Left ventricle myocardium superior (tissue), 1 donor: Measurements from ENCODE around the gene ANAPC16. TPM values are rescaled to one million over a fixed set of nuclear protein-coding genes. Genes with fewer than 3 reads are reported as not detected.

Experiments
- ATAC-seq: fragments of 200-7000 bp; cut with Tn5 transposase; one replicate; pipeline ENCODE4 v1.9.1; 2020; ENCODE audit warnings: mild to moderate bottlenecking, moderate library complexity
- DNase-seq: peaks from one replicate; pipeline ENCODE4 v3.0.0-alpha.2; 2020
- intact Hi-C: fragments of 100-400 bp; cut with micrococcal nuclease; formaldehyde crosslinking; loops from one replicate; pipeline ENCODE4 v1.11.0; 2022
- long read RNA-seq: library from polyadenylated mRNA; unstranded; transcript quantifications from one replicate; pipeline ENCODE4 v2.0.0, GENCODE V29; 2021
- total RNA-seq: library from RNA; stranded (reverse); fragmentation: NEBNext Ultra II Directional; extraction: Animal tissue kit (Norgen Biotek cat#: 25700); gene quantifications from one replicate; pipeline ENCODE4 v1.2.1, GENCODE V29; 2021
- donor health status: DM: no; HTN: yes; CAD: no; lungs with severe emphysema.

The ANAPC16 gene
- total RNA-seq = 260 TPM
- long read RNA-seq, transcript ANAPC16-205 (5 exons, 3,567 nt) = minor isoform, 105 of 505 reads
- long read RNA-seq, transcript ANAPC16-201 (4 exons, 3,195 nt) = major isoform, 114 of 505 reads
- long read RNA-seq, transcript ANAPC16-203 (3 exons, 734 nt) = minor isoform, 10 of 505 reads
- long read RNA-seq, partial matches to known transcripts = 83 of 505 reads
- long read RNA-seq, other reads (novel, unspliced or antisense) = 191 of 505 reads

DNA sequence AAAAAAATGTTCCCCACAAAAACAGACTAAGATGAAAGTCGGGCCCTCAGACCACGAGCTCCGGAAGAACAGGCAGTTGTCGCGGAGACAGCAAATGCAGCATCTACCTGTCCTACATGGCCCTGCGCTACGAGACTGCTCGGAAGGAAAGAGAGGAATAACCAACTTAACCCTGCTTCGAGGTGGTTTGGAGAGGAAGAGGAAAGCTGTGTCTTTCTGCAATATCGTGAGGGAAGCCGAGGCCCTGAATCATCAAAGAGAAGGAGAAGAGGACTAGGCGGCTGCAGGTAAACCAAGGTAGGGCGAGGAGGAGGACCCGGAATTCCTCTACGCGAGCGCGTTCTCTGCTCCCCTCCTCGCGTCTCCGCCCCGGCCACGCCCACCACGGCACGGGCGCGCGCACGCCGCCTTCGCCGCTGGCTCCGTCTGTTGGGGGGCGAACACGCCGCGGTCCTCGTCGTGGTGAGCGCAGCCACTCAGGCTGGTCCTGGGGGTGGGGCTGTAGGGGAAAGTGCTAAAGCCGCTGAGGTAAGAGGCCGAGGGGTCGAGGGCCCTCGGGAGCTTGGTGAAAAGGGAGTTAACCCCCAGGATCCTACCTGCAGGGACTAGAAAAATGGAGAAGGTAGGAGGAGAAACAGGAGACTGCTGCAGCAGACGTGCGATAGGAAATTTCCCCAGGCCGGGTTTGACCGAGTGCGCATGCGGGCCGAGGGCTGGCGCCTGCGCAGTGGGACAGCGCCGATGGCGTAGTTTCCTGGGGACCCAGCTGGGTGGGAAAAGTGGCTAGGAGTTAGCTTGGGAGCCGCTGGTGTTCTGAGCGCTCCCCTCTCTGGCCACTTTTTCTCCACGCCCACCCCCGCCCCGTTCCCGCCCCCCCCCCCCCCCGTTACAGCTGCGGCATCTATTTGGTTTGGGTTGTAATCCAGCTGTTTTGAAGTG, at the start of gene ANAPC16, which contains the start of gene ASCC1:
Gene ANAPC16, plus strand, starts transcription at position 402 of the 939 bp plus-strand sequence. CDS start 7,903 bp downstream, outside the sequence.
Gene ASCC1, minus strand, starts transcription at position 666 of the 939 bp plus-strand sequence. CDS start 2,978 bp downstream, outside the sequence.
- ATAC-seq (peak; percentile 97), DNase-seq (peak; percentile 95)
- intact Hi-C loops = loop anchor here (10.0 kb wide), 1 partner anchor 119 kb away; no protein-coding TSS in a partner anchor

DNA sequence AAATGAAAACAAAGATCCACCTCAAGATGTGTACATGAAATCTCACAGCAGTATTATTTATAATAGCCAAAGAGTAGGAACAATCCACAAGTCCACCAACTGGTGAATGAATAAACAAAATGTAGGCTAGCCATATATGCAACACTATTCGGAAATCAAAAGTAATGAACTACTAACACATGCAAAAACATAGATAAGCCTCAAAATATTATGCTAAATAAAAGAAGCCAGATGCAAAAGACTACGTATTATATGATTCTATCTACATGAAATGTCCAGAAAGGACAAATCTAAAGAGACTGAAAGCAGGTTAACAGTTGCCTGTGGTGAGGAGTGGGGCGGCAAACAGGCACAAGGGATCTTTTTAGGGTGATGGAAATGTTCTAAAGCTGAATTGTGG, 48.7 kb upstream of the ANAPC16 start:
- DNase-seq = no peak
- no peak for ATAC-seq

DNA sequence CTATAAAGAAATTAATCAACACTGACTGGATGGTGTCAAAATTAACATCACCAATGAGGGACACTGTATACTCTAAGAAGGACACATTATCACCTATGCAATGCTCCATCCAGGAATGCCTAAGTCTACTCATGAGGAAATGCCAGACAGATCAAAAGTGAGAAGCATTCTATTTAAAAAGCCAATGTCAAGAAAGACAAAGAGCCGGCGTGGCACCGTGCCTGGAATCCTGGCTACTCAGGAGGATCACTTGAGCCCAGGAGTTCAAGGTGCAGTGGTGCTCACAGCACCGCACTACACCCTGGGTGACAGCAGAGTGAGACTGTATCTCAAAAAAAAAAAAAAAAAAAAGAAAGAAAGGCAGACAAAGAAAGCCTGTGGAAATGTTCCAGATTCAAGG, 45.5 kb upstream of the ANAPC16 start:
- intact Hi-C loops = no loop called here
- peak; percentile 32 for ATAC-seq
- no peak for DNase-seq

More for the DNA sequence above, 48.7 kb upstream of the ANAPC16 start:
- intact Hi-C loops = no loop called here

DNA sequence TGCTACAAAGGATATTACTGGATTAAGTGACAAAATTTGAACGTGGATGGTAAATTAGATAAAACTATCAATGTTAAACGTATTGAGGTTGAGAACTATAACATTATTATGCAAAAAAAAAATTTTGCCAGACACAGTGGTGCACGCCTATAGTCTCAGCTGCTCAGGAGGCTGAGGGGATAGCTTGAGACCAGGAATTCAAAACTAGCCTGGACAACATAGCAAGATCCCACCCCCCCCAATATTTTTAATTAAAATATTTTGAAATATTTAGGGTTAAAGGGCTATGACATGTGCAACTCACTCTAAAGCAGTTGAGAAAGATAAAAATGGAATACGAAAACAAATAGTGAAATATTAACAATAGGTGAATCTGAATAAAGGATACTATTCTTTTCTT, 45.1 kb upstream of the ANAPC16 start:
- no peak for ATAC-seq
- no peak for DNase-seq
- intact Hi-C loops = no loop called here

DNA sequence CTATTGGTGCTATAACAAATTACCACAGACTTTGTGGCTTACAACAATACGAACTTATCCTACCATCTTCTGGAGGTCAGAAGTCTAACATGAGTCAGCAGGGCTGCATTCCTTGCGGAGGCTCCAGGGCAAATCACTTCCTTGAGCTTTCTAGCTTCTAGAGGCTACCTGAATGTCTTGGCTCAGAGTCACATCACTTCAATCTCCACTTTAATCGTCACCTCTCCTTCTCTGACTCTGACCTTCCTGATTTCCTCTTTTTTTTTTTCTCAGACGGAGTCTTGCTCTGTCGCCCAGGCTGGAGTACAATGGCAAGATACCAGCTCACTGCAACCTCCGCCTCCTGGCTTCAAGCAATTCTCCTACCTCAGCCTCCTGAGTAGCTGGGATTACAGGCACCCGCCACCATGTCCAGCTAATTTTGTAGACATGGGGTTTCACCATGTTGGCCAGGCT, 44.6 kb upstream of the ANAPC16 start:
- intact Hi-C loops = no loop called here

DNA sequence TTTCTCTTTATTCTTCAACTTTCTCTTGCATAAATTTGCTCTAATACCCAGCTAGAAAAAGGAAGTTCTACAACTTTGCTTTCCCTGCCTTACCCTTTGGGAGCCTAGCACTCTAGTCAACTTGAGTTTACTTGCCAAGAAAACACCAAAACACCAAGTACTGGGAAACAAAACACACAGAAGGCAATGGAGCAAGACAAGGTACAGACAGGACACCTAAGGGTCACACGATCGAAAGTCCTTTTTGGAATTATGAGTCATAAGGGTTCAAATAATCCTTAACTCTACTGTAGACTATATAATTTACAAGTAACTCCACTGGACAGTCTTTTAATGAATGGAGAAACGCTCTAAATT, 42.6 kb upstream of the ANAPC16 start:
- ATAC-seq = peak; percentile 11
- DNase-seq = no peak
- intact Hi-C loops = no loop called here

More for the DNA sequence above, 44.6 kb upstream of the ANAPC16 start:
- ATAC-seq (no peak), DNase-seq (no peak)

DNA sequence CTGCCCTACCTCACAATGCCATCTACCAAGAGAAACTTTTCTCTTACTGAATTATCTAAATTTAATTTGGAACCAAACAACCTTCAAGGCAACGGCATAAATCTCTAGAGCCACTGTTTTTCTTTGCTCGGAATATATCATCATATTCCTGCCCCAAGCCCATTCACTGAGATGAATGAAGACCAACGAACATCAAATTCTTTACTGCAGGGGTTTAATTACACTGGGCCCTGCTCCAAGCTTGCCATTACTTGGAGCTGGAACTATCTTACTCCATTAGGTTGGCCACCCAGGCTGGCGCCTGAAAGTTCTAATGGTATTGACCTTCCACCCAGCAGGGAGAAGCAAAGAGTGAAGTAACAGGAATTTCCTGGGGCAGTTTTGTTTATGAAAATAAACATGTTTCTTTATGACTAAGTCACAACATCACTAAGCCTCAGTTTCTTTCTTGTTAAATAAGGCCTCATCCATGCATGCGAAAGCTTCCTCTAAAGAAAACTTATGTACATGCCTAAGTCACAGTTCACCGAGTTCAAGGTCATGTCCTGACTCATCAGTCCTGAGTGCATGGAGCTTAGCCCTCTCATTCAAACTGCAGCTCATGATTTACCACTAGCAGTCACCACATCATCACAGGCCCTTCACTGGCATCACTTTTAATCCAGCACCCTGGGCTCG, 42.1 kb upstream of the ANAPC16 start:
- DNase-seq (no peak), ATAC-seq (no peak)
- intact Hi-C loops = no loop called here

DNA sequence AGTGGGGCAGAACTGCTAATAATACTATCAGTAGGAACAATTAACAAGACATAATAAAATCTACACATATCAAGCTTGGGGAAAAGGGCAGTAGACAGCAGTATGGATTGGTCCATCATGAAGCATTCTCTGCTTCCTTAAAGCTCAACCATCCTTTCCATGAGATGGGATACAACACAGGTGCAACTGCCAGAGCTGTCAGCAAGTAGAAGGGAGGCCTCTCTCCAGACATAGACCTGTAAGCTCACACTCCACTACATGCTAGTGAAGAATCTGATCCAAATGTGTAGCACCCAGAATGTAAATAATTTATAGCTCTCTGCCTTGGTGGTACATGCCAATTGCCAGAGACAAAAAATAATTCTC, 41.5 kb upstream of the ANAPC16 start:
- intact Hi-C loops = no loop called here
- no peak for DNase-seq
- ATAC-seq = no peak

DNA sequence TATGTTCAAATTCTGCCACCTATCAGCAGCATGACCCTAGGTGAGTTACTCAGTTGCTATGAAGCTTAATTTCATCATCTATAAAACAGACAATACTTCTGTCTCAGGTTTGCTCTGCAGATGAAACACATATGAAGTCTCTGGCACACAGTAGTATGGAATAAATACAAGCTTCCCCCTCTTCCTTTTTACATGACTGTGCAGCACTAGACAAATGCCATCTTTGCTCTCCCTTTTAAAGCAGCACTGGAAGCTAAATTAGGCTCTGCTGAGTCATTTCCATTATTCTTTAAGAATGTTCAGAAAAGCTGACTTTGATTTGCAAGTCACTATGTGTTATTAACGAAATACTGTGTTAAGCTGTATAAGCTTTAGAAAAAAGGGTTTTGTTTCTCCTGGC, 40.7 kb upstream of the ANAPC16 start:
- intact Hi-C loops = no loop called here
- ATAC-seq (no peak), DNase-seq (no peak)

DNA sequence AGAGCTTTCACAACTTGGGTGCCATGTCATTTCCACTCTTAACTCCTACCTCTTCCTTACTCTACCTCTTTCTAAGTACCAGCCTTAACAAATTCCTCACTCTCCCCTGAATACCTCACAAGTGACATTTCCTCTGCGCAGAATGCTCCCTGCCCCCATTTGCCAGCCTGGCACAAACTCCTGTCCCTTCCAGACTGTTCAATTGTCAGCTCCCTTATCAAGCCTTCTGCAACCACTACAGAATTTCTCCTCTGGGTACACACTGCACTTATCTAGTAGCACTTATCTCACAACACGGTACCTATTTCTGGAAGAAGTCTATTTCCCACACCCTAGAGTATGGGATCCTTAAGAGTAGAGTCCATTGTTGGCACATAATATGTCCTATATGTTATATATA, 39.1 kb upstream of the ANAPC16 start:
- intact Hi-C loops = no loop called here
- ATAC-seq = peak; percentile 93
- DNase-seq = peak; percentile 61

DNA sequence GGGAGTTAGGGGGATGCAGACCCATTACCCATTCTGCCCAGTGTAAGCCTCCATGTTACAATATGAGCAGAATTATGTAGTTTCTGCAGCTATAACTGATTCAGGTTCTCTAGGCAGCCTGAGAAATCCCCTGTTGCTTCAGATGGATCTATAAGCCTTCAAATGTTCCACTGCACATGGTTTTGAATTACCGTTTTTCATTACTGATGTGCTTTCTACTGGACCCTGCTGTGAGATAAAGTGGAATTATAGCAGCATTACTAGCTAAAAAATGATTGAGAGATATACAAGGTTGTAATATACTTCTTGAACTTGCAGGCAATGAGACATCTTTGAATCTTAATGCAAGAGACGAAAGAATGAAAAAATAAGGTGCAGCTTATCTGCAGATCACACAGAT, 38.4 kb upstream of the ANAPC16 start:
- DNase-seq (no peak), ATAC-seq (no peak)
- intact Hi-C loops = no loop called here

DNA sequence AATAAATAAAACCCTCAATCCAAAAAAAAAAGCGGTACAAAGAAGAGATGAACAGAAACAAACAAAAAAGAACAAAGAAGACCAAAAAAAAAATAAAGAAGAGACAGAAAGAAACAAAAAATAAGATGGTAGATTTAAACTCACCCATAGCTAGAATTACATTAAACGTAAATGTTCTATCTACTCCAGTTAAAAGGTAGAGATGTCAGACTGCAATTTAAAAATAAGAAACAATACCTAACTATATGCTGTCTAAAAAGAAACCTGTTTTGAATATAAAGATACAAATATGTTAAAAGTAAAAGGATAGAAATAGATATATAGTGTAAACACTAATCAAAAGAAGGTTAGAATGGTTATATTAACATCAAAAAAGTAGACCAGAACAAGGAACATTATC, 31.7 kb upstream of the ANAPC16 start:
- no peak for DNase-seq
- intact Hi-C loops = no loop called here
- no peak for ATAC-seq

DNA sequence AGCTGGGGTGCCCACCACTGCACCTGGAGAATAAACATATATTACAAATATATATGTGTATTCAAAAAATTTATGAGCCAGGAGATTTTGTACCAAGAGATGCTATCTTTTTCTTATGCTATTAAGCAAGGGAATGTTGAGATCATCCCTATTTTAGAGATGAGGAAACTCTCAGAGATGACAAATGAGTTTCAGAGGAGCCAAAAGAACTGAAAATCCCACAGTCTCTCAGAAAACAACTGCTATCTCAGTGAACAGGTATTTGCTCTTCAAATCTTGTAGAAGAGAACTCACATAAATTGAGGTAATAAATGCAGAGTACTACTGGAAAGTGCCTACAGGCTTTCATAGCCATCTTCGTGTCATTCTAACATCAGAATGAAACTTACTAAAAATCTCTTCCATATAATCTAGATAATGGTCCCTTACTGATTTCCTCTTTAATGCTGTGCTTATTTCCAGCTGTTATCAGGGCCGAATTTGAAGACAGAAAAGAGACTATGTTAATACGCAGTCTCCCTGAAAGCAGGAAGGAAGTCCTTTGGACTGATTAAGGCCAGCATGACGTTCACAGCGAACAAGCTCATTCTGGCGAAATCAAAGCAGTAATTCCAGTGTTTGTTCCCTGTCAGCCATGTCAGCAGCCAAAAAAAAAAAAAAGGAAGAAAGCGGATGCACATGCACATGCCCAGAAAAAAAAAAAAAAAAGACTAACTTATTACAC, 29.4 kb upstream of the ANAPC16 start:
- no peak for DNase-seq
- intact Hi-C loops = no loop called here
- peak; percentile 94 for ATAC-seq

DNA sequence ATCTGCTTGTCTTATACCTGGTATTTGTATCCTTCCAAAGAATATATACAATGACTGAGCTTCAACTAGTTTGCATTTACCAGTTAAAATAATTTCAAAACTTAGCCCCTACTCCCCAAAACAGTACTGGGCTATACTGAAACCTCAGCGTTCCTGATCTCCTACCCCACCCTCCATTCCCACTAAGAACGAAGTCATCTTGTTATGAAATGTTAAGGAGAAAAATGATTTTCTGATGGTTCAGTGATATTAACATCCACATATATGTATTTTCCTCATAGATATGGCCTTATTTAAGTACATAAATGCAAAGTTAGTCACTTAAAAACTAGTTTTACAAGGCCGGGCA, 28.9 kb upstream of the ANAPC16 start:
- intact Hi-C loops = no loop called here
- ATAC-seq (peak; percentile 41), DNase-seq (no peak)

DNA sequence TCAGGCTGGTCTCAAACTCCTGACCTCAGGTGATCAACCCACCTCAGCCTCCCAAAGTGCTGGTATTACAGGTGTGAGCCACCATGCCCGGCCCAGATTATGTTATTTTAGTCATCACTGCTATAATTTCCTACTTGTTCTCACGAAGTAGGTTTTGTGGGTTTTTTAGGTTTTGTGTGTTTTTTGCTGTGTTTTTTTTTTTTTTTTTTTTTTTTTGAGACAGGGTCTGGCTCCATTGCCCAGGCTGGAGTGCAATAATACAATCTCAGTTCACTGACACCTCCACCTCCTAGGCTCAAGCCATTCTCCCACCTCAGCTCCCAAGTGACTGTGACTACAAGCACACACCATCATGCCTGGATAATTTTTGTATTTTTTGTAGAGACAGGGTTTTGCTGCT, 20.9 kb upstream of the ANAPC16 start:
- no peak for ATAC-seq
- intact Hi-C loops = no loop called here

DNA sequence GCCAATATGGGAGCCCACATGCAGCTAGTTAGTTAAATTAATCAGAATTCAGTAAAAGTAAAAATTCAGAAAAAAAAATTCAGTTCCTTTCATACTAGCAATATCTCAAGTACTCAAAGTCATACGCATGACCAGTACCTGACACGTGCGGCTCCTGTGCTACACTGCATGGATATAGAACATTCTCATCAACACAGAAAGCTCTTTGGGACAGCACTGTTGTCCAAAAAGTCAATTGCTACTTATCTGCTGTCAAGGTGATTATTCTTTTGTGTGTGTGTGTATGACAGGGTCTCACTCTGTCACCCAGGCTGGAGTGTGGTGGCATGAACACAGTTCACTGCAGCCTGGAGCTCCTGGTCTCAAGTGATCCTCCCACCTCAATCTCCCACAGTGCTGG, 14.9 kb upstream of the ANAPC16 start:
- peak; percentile 71 for ATAC-seq
- no peak for DNase-seq
- intact Hi-C loops = no loop called here

More for the DNA sequence above, 20.9 kb upstream of the ANAPC16 start:
- DNase-seq = no peak

DNA sequence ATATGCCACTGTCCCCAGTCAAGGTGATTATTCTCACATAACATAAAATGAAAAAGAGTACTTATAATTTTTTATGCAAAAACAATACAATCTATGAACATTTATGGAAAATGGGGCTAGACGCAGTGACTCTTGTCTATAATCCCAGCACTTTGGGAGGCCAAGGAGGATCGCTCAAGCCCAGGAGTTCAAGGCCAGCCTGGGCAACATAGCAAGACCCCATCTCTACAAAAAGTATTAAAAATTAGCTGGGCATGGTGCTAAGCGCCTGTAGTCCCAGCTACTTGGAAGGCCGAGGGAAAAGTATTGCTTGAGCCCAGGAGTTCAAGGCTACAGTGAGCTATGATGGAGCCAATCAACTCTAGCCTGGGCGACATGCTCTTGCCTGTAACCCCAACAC, 14.5 kb upstream of the ANAPC16 start:
- DNase-seq = no peak
- intact Hi-C loops = no loop called here
- ATAC-seq = no peak

DNA sequence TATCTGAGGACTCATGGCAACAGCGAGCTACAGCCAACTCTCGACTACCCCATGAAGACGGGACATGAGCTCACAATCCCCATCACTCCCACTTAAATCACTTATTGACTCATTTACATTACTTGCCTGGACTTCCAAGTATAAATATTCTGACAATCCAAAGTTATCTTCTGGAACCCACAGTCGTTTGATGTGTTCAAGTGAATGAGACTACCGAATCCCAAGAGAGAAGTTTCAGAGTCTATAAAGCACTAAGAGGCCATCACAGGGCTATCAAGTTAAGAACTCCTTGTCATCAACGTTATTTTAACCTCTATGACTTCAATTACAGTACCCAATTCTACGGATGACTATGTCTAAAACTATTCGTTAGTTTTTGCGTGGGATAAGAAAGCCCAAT, 11.5 kb upstream of the ANAPC16 start:
- ATAC-seq (peak; percentile 9), DNase-seq (no peak)
- intact Hi-C loops = no loop called here

DNA sequence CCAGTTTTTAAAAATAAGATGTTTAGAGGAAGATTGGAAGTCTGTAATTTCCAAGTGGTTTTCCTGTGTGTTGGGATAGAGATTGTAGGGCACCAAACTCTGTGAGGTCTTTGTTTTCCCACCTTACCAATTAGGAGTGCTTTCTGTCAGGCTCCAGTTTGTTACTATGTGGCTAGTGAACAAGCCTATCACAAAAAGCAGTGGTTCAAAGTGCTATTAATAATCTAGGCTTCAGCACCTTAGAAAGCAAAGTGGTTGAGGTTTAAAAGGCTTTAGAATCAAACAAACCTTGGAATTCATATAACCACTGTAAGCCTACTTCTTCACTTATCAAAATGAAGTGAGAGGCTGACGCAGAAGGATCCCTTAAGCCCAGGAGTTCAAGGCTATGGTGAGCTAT, 11.1 kb upstream of the ANAPC16 start:
- intact Hi-C loops = no loop called here
- ATAC-seq = peak; percentile 56
- DNase-seq = no peak
